NCI-H2107 (cell line): Measurements from ENCODE around the gene ZMYND15.

Source experiments
- DNase-seq: peaks from one replicate; lab custom pipeline; 2025; lab: John Stamatoyannopoulos, UW

The ZMYND15 gene

GRCh38 chr17:4788159-4788806 is 48.6 kb downstream of the ZMYND15 start:
- DNase-seq = no peak

GRCh38 chr17:4788807-4789700 is 49.4 kb downstream of the ZMYND15 start, which contains the start of gene GLTPD2:
Gene GLTPD2, plus strand, starts transcription at chr17:4788964. Its CDS starts 48 bp downstream, at chr17:4789012.
- DNase-seq = no peak

GRCh38 chr17:4789701-4789950 is 50.0 kb downstream of the ZMYND15 start:
- no peak for DNase-seq

GRCh38 chr17:4789951-4790704 is 50.5 kb downstream of the ZMYND15 start:
- DNase-seq = no peak

- no peak for DNase-seq
These were observed 51.1 kb downstream of the ZMYND15 start for GRCh38 chr17:4790705-4791088.

GRCh38 chr17:4795168-4795567 is 55.5 kb downstream of the ZMYND15 start:
- DNase-seq = no peak
